ENCODE measurements around the gene REEP3.

GRCh38 chr10:63614371-63614891 lies 93.2 kb downstream of the REEP3 start:
- TF ChIP-seq CTCF (IDR thresholded peaks at IDR 0.05) (no peak), ZFX (IDR thresholded peaks at IDR 0.05; ENCODE audit: borderline replicate concordance) (no peak)
